Measurements from ENCODE around the gene FBXO45. TPM values are rescaled to one million over a fixed set of nuclear protein-coding genes. Genes with fewer than 3 reads are reported as not detected.
"Not testable (repeated sequence)": the region's sequence is repeated elsewhere in the genome, so short reads cannot be mapped to it uniquely, and the experiment has no call there.

FBXO45 gene
- total RNA-seq, 1 donor from 2014 or later: 11.3 TPM

DNA sequence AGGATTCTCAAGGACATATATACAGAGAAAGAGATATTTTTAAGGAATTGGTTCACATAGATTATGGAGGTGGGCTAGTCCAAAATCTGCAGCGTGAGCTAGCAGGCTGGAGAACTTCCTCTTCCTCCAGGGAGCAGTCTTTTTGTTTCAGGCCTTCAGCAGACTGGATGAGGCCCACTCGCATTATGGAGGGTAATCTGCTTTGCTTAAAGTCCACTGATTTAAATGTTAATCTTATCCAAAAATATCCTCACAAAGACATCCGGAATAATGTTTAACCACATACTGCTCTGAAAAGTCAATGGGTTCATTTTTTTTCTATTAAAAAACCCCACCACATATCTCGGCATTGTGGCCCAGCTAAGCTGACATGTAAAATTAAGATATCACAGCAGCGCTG is 48.8 kb downstream of the FBXO45 start:
- Mint-ChIP-seq H3K27ac (ENCODE audit: unreplicated experiment) (no peak overlapping the region), H3K36me3 (ENCODE audit: low read depth, unreplicated experiment) (no peaks in the 10 kb centered on the region), H3K9me3 (ENCODE audit: unreplicated experiment) (no peaks in the 10 kb centered on the region), H3K27me3 (ENCODE audit: low read depth, unreplicated experiment) (no peaks in the 10 kb centered on the region), H3K4me1 (ENCODE audit: low read depth, unreplicated experiment) (peaks cover 4% of the 10 kb centered on the region), H3K4me3 (ENCODE audit: unreplicated experiment) (no peak overlapping the region)
- Histone ChIP-seq H4K20me1 (ENCODE audit: insufficient read depth, low read length) (no peaks in the 10 kb centered on the region), H3K9me3 (ENCODE audit: insufficient read depth, low read depth, low read length) (no peaks in the 10 kb centered on the region), H3K79me2 (ENCODE audit: insufficient read depth, low read length) (no peaks in the 10 kb centered on the region), H3K36me3 (ENCODE audit: insufficient read depth, low read length) (no peaks in the 10 kb centered on the region), H3K4me1 (ENCODE audit: insufficient read depth, low read length) (no peaks in the 10 kb centered on the region), H3K4me3 (ENCODE audit: insufficient read depth, low read depth, low read length) (no peak overlapping the region), H3K27ac (ENCODE audit: low read depth, low read length) (no peak overlapping the region), H3K27me3 (ENCODE audit: insufficient read depth, low read length) (no peaks in the 10 kb centered on the region), H2AFZ (ENCODE audit: low read depth, low read length) (no peak overlapping the region), H3K4me2 (ENCODE audit: low read length) (no peak overlapping the region), H3K9ac (ENCODE audit: low read length) (no peak overlapping the region)
- FAIRE-seq: no peak
- DNase-seq (ENCODE audit: low read depth): no peak
- TF ChIP-seq EZH2 (IDR thresholded peaks at IDR 0.05; ENCODE audit: insufficient read depth, low read length): no peak
- TF ChIP-seq, protein P1, sequence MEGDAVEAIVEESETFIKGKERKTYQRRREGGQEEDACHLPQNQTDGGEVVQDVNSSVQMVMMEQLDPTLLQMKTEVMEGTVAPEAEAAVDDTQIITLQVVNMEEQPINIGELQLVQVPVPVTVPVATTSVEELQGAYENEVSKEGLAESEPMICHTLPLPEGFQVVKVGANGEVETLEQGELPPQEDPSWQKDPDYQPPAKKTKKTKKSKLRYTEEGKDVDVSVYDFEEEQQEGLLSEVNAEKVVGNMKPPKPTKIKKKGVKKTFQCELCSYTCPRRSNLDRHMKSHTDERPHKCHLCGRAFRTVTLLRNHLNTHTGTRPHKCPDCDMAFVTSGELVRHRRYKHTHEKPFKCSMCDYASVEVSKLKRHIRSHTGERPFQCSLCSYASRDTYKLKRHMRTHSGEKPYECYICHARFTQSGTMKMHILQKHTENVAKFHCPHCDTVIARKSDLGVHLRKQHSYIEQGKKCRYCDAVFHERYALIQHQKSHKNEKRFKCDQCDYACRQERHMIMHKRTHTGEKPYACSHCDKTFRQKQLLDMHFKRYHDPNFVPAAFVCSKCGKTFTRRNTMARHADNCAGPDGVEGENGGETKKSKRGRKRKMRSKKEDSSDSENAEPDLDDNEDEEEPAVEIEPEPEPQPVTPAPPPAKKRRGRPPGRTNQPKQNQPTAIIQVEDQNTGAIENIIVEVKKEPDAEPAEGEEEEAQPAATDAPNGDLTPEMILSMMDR (IDR thresholded peaks at IDR 0.05; ENCODE audit: insufficient read depth, low read depth, low read length): no peak

DNA sequence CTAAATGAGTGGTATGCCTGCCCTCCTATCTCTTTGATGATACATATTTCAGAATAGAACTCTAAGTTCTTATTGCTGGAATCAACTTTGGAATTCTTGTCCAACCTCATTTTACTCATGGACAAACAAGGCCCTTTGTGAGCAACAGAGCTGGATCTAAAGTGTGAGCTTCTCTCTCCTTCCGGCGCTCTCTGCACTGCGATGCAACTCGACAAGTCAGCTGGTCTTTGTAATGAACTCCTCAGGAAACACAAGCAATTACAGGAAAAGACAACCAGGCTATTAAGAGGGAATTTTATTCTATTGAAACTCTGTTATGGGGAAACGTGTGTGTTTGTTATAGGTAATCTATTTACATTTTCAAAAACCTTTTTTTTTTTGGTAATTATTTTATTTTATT is 50.8 kb downstream of the FBXO45 start:
- Mint-ChIP-seq H3K27ac (ENCODE audit: unreplicated experiment) (no peak overlapping the region), H3K4me1 (ENCODE audit: low read depth, unreplicated experiment) (no peaks in the 10 kb centered on the region), H3K4me3 (ENCODE audit: unreplicated experiment) (no peak overlapping the region), H3K36me3 (ENCODE audit: low read depth, unreplicated experiment) (no peaks in the 10 kb centered on the region), H3K9me3 (ENCODE audit: unreplicated experiment) (no peaks in the 10 kb centered on the region), H3K27me3 (ENCODE audit: low read depth, unreplicated experiment) (no peaks in the 10 kb centered on the region)
- Histone ChIP-seq H3K36me3 (ENCODE audit: insufficient read depth, low read length) (no peaks in the 10 kb centered on the region), H3K27me3 (ENCODE audit: insufficient read depth, low read length) (no peaks in the 10 kb centered on the region), H3K27ac (ENCODE audit: low read depth, low read length) (no peak overlapping the region), H3K79me2 (ENCODE audit: insufficient read depth, low read length) (no peaks in the 10 kb centered on the region), H4K20me1 (ENCODE audit: insufficient read depth, low read length) (no peaks in the 10 kb centered on the region), H3K9ac (ENCODE audit: low read length) (no peak overlapping the region), H3K4me2 (ENCODE audit: low read length) (no peak overlapping the region), H3K9me3 (ENCODE audit: insufficient read depth, low read depth, low read length) (no peaks in the 10 kb centered on the region), H3K4me1 (ENCODE audit: insufficient read depth, low read length) (no peaks in the 10 kb centered on the region), H2AFZ (ENCODE audit: low read depth, low read length) (no peak overlapping the region), H3K4me3 (ENCODE audit: insufficient read depth, low read depth, low read length) (no peak overlapping the region)
- DNase-seq (ENCODE audit: low read depth): no peak
- FAIRE-seq: no peak
- no peak for TF ChIP-seq EZH2 (IDR thresholded peaks at IDR 0.05; ENCODE audit: insufficient read depth, low read length)
- TF ChIP-seq, protein P1 (IDR thresholded peaks at IDR 0.05; ENCODE audit: insufficient read depth, low read depth, low read length): no peak

DNA sequence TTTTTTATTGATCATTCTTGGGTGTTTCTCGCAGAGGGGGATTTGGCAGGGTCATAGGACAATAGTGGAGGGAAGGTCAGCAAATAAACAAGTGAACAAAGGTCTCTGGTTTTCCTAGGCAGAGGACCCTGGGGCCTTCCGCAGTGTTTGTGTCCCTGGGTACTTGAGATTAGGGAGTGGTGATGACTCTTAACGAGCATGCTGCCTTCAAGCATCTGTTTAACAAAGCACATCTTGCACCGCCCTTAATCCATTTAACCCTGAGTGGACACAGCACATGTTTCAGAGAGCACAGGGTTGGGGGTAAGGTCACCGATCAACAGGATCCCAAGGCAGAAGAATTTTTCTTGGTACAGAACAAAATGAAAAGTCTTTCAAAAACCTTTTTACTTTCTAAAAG is 51.2 kb downstream of the FBXO45 start:
- not testable (repeated sequence) for H3K4me1 Mint-ChIP-seq (ENCODE audit: low read depth, unreplicated experiment); H3K27me3 ChIP-seq (ENCODE audit: insufficient read depth, low read length); H3K4me3 ChIP-seq (ENCODE audit: insufficient read depth, low read depth, low read length); H4K20me1 ChIP-seq (ENCODE audit: insufficient read depth, low read length); H3K4me3 Mint-ChIP-seq (ENCODE audit: unreplicated experiment); H3K27ac ChIP-seq (ENCODE audit: low read depth, low read length); H3K4me1 ChIP-seq (ENCODE audit: insufficient read depth, low read length); H3K27me3 Mint-ChIP-seq (ENCODE audit: low read depth, unreplicated experiment); H3K9ac ChIP-seq (ENCODE audit: low read length); H3K79me2 ChIP-seq (ENCODE audit: insufficient read depth, low read length); H3K9me3 Mint-ChIP-seq (ENCODE audit: unreplicated experiment); H3K36me3 ChIP-seq (ENCODE audit: insufficient read depth, low read length); H3K9me3 ChIP-seq (ENCODE audit: insufficient read depth, low read depth, low read length); DNase-seq (ENCODE audit: low read depth); H3K36me3 Mint-ChIP-seq (ENCODE audit: low read depth, unreplicated experiment); FAIRE-seq; H3K4me2 ChIP-seq (ENCODE audit: low read length); H3K27ac Mint-ChIP-seq (ENCODE audit: unreplicated experiment); H2AFZ ChIP-seq (ENCODE audit: low read depth, low read length)
